ENCODE data around the gene IFIT1B.
"Not testable (repeated sequence)": the region's sequence is repeated elsewhere in the genome, so short reads cannot be mapped to it uniquely, and the experiment has no call there.

Gene IFIT1B

DNA sequence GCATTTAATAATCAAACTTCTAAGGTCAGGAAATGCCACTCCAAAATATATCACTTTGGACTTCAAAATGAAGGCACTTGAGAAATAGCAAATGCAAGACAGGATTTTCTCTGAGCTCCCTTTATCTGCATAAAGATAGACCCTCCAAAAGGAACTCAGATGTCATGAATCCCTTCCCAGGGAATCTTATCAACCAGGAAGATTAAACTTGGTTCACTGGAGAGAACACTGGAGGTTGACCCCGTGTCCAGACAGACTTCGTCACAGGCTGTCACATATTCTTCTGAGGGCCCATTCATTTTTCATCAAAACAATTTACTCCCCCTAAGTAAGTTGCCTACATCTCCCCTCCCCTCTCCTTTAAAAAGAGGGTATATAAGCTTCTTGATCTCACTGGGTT is 28.9 kb upstream of the IFIT1B start:
- no peak for DNase-seq (ENCODE audit: low read depth)

DNA sequence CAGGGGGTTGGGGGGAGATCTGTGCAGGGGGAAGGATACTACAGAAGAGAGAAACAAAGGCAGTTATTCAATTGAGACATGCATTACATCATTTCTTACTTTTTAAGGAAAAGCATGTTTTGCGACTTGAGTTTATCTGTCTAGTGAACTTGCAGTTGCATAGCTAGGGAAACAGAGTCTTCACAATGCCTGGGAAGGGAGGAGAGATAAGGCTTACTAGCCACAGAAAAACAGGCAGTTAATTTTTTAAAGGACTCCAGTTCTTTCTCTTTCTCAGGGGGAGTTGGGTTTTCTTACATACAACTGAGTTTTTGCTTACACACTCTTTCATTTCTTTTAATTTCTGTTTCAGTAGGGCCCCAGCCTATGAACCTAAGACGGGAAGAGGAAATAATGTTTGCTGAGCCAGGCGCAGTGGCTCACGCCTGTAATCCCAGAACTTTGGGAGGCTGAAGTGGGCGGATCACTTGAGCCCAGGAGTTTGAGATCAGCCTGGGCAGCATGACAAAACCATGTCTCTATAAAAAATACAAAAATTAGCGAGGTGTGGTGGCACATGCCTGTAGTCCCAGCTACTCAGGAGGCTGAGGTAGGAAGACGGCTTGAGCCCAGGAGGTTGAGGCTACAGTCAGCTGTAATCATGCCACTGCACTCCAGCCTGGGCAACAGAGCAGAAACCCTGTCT is 27.1 kb upstream of the IFIT1B start:
- not testable (repeated sequence) for DNase-seq (ENCODE audit: low read depth)

DNA sequence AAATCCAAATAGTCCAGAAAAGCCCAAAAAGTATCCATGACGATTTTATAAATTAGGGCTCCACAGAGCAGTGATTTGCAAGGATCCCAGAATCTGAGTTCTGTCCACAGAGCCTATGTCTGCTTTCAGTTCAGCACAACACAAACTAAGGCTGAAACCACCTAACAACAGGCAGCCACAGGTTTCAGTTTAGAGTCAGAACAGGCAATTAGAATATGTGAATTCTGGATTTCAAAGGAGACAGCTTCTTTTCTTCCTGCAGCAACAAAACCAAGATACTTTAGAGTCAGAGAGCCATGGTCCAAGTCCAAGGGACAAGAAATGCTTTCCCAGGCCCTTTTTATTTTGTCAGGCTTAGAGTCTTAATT is 26.5 kb upstream of the IFIT1B start:
- no peak for DNase-seq (ENCODE audit: low read depth)

DNA sequence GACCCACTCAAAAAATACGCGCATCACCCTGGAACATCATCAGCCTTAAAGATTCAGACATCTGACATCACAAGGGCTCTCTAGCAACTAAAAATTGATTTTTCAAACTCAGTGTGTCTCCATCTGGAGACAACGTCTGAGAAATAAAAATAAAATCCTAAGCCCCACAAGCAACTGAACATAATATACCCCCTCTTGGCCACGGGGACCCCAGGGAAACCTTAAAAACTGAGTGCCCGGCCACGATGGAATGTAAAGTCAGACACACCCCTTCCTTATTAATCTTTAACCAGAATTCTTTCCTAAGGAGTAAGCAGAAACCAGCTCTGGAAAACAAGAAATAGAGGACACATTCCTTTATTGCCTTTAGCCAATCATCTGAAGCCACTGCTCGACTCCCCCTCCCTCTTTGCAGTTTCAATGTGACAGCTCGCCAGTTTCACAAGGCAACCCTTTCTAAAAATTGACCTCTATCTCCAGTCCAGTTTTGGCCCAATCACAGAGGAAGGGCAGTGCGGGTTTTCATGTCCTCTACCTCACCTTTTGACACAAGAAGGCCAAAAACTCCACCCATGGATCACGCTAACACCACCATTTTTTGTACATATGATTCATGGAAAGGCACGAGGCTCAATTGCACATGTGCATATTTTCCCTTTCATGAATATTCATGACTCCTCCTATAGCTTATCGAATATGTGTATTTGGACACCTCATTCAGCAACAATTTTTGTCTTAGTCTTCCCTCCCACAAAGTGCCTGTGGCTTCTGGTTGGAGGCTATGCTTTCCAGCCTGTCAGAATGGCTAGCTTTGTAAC is 25.9 kb upstream of the IFIT1B start:
- DNase-seq (ENCODE audit: low read depth) = no peak

DNA sequence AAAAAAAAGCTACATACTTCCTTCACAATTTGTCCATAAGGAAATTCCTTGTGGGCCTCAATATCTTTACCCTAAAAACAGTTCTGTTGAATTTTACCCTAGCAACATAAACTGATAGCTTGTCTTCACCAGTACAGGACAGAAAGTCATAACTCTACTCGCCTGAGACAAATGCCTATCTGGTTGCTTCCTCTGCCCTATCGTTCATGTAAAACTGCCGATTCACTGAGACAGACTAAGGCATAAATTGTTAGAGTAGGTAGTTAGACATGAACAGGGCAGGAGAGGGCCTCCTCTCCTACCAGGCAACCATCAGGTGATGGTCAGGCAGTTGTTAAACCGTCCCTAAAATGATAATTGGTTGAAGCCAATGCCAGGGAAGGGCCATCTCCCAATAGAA is 25.1 kb upstream of the IFIT1B start:
- DNase-seq (ENCODE audit: low read depth) = no peak

DNA sequence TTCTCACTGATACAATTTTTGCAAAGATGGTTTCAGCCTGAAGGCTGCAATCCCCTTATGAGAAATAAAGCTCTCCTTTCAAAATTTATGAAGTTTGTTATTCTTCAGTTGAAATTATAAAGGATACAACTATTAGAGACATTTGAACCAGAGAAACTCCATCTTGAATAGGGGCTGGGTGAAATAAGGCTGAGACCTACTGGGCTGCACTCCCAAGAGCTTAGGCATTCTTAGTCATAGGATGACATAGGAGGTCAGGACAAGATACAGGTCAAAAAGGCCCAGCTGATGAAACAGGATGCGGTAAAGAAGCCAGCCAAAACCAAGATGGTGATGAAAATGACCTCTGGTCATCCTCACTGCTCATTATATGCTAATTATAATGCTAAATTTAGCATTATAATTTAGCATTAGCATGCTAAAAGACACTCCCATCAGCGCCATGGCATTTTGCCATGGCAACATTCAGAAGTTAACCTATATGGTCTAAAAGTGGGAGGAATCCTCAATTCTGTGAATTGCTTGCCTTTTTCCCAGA is 22.4 kb upstream of the IFIT1B start:
- no peak for DNase-seq (ENCODE audit: low read depth)

DNA sequence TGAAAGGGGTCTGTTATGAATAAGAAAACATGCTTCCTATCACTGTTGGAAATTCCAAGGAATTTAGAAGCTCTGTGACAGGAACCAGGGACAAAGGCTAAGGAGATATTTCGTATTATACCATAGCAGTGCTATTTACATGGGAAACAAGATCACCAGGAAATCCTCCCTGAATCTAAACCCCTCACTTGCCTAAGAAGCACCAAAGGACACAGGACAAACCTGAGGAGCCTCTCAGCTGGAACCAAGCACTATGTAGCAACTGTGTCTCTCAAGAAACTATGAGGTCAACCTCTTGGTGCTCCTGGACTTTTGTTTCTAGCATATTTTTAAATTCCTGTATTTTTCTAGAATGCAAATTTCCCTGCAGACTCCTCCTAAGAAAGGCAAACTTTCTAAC is 20.8 kb upstream of the IFIT1B start:
- no peak for DNase-seq (ENCODE audit: low read depth)

DNA sequence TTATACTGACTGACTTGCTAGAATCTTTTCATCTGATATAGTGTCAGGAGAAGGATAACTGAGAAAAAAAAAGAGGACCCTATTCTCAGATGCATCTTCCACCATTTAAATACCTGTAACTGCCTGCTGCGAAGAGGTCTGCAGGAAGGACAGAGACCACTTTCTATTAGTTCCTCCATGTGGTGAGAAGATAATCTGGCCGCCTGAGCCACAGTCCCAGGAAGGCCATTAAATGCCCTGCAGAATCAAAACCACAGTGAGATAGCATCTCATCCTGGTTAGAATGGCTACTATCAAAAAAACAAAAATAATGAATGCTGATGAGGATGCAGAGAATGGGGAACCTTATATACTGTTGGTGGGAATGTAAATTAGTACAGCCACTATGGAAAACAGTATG is 19.9 kb upstream of the IFIT1B start:
- no peak for DNase-seq (ENCODE audit: low read depth)

DNA sequence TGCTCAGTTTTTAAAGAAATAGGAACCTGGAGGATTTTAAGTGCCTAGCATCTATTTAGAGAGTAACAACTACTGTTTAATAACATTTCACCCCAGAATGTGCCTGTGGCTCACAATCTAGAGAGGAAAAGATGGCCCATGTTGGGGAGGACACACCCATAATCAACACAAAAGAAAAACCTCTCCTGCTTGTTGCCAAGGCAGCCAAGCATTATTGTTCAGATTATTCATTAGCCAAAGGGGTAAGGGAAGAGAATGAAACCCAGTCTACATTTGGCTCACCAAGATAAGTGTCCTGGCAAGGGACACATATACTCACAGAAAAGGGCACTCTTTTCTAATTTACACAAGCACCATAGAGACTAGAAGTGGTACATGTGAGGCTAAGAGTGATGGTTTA is 17.7 kb upstream of the IFIT1B start:
- no peak for DNase-seq (ENCODE audit: low read depth)

DNA sequence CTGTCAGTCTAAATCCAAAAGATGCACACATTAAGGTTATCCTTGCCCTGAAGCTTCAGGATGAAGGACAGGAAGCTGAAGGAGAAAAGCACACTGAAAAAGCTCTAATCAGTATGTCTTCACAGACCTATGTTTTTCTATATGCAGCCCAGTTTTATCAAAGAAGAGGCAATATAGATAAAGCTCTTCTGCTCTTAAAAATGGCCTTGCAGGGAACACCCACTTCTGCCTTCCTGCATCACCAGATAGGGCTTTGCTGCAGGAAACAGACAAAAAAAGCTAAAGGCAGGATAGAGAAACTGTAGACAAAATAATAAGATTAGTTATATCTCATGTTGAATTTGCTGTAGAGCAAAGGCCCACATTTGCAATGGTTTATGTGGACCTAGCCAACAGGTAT is 14.9 kb upstream of the IFIT1B start:
- no peak for DNase-seq (ENCODE audit: low read depth)

DNA sequence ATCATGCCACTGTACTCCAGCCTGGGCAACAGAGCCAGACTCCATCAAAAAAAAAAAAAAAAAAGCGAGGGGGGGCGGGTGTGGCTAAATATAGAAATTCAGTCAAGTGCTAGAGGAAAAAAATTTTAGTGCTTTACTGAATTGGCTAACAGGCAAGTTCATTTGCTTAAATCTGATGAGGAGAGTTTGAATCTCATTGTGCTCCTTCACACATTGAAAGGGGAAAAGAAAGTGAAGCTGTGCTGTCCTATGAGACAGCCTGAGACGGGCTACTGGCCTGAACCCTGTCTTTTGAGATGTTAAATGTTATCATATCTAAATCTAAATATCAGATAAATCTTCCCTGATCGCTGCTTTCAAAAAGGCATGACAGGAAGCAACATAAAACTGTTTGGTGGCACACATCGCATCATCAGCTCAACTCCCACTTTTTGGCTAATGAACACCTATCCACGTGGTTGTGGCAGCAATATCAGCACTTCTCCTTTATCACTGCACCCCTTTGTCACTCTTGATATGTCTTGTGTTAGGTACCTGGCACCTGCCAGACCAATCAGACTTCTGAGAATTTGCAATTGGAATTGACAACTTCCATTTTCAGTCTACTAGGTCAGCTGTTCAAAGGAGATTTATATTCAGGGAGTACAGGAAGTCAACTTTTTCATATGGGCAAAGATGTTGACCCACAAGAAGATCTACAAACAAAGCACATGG is 14.0 kb upstream of the IFIT1B start:
- no peak for DNase-seq (ENCODE audit: low read depth)

DNA sequence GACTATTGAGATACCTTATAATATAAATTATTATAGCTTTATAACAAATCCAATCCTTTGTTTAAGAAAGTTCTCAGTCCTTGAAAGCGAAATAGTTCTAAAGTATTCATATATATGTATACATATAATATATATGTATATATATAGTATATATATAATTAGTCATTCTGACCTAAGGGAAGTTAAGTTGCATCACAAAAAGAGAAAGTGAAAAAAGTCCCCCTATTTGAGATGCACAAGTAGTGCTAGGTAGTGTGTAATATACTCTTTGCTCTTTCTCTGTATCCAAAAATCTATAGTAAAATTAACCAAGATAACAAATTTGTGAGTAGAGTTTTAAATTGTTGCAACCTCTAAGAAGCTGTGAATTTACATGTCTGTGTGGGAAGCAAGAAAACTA is 13.3 kb upstream of the IFIT1B start:
- DNase-seq (ENCODE audit: low read depth) = no peak

DNA sequence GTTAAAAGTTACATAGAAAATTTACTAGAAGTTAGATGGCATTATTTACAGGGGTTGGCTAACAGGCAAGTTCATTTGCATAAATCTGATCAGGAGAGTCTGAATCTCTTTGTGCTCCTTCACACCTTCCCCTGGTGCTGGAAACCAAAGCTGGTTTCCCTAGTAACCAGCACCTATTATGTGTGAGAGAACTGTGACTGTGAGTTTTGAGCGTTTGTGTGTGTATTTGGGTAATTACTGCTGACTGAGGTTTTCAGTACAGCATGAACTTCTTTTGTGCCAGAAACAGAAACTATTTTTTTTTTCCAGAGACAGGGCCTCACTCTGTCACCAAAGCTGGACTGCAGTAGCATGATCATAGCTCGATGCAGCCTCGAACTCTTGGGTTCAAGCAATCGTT is 10.3 kb upstream of the IFIT1B start:
- no peak for DNase-seq (ENCODE audit: low read depth)

DNA sequence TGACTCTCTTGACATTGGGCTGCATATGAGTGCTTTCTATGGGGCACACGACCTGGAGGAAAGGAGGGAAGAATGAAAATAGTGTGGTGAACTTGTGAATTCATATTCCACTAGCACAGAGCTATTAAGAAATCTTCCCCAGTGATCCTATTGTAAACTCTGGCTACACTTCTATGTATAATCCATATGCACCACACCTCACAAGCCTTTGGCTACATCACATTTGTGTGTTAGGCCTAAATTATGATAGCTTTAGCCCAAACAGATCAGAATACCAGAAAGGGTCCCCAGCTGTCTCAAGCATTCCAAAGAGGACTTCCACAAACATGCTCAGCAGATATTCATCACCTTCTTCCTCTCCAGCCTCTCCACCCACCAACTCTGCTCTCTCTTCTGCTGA is 9.7 kb upstream of the IFIT1B start:
- DNase-seq (ENCODE audit: low read depth) = no peak

DNA sequence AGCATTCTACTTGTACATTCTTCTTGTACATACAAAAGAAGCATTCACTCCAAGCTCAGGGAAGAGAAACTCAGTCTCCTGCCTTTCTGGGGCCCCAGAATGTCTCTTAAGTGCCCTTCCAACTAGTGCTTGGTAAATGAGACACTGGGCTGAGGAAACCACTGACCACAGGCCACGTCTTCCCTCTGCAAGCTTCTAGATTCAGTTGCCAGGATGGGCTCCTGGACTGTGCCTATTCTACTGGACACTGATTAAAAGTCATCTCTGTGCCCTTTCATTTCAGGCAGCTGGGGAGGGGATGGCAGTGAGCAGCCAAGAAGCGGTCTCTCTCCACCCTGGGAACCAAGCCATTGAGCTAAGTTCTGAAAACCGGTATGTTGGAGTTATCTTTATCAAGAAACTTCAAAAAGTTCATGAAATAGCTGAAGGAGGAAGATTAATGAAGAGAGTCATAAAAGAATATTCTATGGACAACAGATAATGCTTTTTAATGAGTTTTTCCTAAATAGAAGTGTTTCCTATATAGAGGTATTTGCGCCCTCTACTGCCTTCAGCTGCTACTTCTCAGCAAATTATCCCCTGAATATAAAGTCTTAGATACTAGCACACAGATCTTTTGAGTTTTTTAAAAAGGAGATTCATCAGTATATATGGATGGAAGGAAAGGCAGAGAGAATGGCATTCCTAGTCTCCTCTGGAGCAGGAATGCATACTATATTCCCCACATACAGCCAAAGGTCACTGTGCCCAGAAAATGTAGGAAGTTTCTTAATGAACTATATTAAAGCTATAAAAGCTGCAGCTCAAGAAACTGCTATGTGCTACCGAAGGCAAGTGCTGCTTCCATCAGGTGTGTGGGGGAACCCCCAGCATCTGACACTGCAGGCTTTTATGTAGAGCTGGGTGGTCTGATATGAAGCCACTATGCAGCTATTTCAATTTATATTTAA is 8.4 kb upstream of the IFIT1B start:
- no peak for DNase-seq (ENCODE audit: low read depth)

DNA sequence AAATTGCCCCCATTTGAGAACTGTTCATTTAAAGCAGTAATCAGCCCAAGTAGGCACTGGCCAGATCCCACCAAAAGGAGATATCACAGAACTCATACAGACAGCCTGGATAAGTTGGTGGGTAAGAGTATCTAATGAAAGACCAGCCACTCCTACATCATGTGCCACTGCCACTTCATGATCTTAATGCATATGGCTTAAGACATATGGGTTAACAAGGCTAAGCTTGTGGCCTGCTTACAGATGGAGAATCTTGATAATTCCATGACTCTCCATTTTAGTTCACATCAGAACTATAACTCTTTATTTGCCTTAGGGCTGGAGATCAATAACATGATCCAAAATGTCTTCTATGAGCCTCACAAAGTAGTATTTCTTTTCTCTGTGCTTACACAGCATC is 6.8 kb upstream of the IFIT1B start:
- no peak for DNase-seq (ENCODE audit: low read depth)

DNA sequence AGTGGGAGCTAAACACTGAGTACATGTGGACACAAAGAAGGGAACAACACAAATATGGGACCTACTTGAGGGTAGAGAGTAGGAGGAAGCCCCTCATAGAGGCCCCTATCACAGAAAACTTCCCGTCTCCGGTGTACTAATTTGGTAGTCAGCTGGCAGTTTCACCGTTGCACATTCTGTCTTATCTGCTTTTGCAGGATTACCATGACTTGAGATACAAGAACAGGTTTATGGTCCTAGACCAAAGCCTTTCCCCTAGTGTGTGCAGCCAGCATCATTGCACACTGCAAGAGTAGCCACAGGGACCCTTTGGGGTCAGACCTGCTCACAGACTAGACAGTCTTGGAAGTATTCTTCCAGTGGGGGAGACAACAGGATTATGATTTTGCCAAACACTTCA is 5.9 kb upstream of the IFIT1B start:
- DNase-seq (ENCODE audit: low read depth) = no peak

DNA sequence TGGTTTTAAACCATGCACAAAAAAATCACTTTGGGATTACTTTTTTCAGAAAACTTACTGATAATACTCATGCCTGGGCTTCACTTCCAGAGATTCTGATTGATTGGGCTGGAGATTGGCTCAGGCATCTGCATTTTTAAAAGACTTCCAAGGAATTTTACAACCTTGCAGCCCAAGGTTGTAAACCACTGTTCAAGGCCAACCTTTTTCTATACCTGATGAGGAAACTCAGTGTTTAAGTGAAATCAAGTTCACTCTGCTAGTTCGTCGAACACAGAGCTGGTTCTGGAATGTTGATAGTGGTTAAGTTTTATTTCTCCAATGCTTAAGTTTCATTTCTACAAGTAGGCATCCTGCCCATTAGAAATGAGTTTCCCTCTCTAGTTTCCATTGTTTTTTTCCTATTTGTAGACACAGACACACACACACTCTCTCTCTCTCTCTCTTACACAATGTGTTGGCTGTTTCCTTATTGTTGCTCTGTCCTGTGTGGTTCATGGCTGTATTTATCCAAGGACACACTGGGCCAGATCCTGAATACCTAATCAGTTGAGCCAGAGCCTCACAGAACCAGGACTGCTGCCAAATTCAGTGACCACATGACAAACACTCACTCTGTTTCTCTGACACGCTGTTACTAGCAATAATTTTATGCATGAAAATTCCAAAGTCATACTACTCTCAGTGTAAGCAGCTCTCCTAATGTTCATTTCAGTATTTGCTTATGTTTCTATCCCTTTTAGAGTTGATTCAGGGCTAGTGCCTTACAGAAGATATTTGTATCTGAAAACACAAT is 3.7 kb upstream of the IFIT1B start:
- DNase-seq (ENCODE audit: low read depth) = no peak

DNA sequence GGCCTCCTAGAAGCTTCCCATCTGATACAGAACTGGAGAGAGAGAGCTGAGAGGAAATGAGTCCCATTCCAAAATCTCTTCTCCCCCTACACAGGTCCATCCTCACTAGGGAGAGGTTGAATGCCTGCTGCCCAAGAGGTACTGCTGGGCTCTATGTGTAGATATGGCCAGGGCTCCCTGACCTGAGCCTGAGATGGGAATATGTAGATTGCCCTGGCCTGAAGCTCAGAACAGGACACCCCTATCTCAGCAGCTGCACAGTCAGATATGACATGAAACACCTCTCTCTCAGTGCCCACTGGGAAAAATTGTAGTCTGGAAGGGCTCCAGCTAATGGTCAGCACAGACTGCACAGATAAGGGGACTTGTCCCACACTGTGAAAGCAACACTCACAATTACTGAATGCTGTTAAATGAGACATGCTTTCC is 3.1 kb upstream of the IFIT1B start:
- no peak for DNase-seq (ENCODE audit: low read depth)

DNA sequence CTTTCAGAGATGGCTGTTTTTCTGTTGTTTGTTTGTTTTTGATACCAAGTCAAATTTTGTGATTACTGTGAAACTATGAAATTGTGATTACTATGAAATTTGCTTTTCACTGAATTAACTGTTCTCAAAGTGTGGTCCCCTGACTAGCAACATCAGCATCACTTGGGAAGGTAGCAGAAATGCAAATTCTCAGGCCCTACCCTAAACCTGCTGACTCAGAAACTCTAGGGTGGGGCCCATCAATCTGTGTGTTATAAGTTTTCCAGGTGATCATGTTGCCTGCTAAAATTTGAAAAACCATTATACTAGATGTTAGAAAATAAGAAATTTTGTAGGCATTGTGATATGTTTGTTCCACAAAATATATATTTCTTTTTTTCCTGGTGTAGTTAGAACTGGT is 1.2 kb downstream of the IFIT1B start:
- DNase-seq (ENCODE audit: low read depth) = no peak

DNA sequence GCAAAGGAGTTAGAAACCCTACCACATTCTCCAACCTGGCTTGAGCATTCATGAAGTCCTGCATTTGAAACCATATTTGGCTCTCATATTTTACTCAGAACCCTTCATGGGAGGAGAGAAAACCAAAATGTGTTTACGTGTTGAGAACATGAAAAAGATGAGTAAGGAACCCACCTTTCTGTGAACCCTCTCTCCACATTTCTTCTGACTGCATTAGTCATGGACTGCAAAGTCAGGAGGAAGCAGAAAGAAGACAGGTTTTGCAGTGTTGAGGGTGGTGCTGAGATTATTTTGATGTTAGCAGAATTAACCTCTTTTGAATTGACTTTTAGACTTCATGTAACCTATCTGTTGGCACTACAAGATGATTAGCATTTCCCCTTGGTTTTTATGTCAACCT is 4.9 kb downstream of the IFIT1B start:
- no peak for DNase-seq (ENCODE audit: low read depth)
